Stimulated activated CD4-positive, alpha-beta T cell treated with anti-CD3 and anti-CD28 coated beads, TNF-alpha, amount 100 ng/mL, for 48 hours (primary cell): ENCODE measurements around the gene PLXNA1.
A peak's percentile ranks its signal among the peaks of the same experiment; 100 is the strongest.

Source experiments
- DNase-seq, 3 donors: peaks; one replicate each; pipeline ENCODE4 v3.0.0-alpha.2; 2020; ENCODE audit warnings: low read depth in 3 of 3

PLXNA1 gene

GRCh38 chr3:126967386-126967785 is 15.5 kb upstream of the PLXNA1 start:
- no peak for DNase-seq

GRCh38 chr3:126968391-126969390 is 14.2 kb upstream of the PLXNA1 start:
- DNase-seq, result no peak

GRCh38 chr3:126969586-126969985 is 13.3 kb upstream of the PLXNA1 start:
- no peak for DNase-seq

- DNase-seq, result no peak
Measured at GRCh38 chr3:126970101-126970500, 12.8 kb upstream of the PLXNA1 start.

GRCh38 chr3:126970921-126971320 is 12.0 kb upstream of the PLXNA1 start:
- no peak for DNase-seq

GRCh38 chr3:126971891-126972351 is 11.0 kb upstream of the PLXNA1 start:
- no peak for DNase-seq

GRCh38 chr3:126972866-126973265 is 10.0 kb upstream of the PLXNA1 start:
- no peak for DNase-seq

- no peak for DNase-seq
Measured at GRCh38 chr3:126973814-126974213, 9.1 kb upstream of the PLXNA1 start.

GRCh38 chr3:126974756-126975155 is 8.2 kb upstream of the PLXNA1 start:
- DNase-seq, result no peak

- DNase-seq, result no peak
Measured at GRCh38 chr3:126976906-126977305, 6.0 kb upstream of the PLXNA1 start.

GRCh38 chr3:126977821-126978220 is 5.1 kb upstream of the PLXNA1 start:
- DNase-seq, result no peak

GRCh38 chr3:126978291-126978690 is 4.6 kb upstream of the PLXNA1 start:
- no peak for DNase-seq

GRCh38 chr3:126979046-126979628 is 3.8 kb upstream of the PLXNA1 start:
- DNase-seq, result no peak

- DNase-seq, result no peak
Measured at GRCh38 chr3:126980266-126980811, 2.6 kb upstream of the PLXNA1 start.

GRCh38 chr3:126982126-126982470 is 817 bp upstream of the PLXNA1 start:
- DNase-seq, result peak; percentile 17 to 39 (median 18)

GRCh38 chr3:126983276-126983652 is 349 bp downstream of the PLXNA1 start:
- no peak for DNase-seq

- DNase-seq, result no peak
Measured at GRCh38 chr3:126983653-126984390, 907 bp downstream of the PLXNA1 start.

GRCh38 chr3:126984391-126985131 is 1.6 kb downstream of the PLXNA1 start:
- DNase-seq, result no peak

- no peak for DNase-seq
Measured at GRCh38 chr3:126985132-126985985, 2.4 kb downstream of the PLXNA1 start.

- DNase-seq, result no peak
Measured at GRCh38 chr3:126986001-126986400, 3.1 kb downstream of the PLXNA1 start.
